ENCODE measurements around the gene ACSF3.
"Not testable (repeated sequence)": the region's sequence is repeated elsewhere in the genome, so short reads cannot be mapped to it uniquely, and the experiment has no call there.

The ACSF3 gene

GRCh38 chr16:89177501-89177900 is 83.8 kb downstream of the ACSF3 start:
- Histone ChIP-seq H3K9ac (ENCODE audit: low read length) (no peak overlapping the region), H3K36me3 (ENCODE audit: control insufficient read depth, insufficient read depth, low read length) (no peaks in the 10 kb centered on the region), H3K27me3 (ENCODE audit: control insufficient read depth, insufficient read depth, low read length) (peaks cover 14% of the 10 kb centered on the region), H3K4me3 (ENCODE audit: low read length) (no peak overlapping the region), H3K4me1 (ENCODE audit: control insufficient read depth, insufficient read depth, low read length) (no peaks in the 10 kb centered on the region), H3K9me3 (ENCODE audit: control insufficient read depth, low read length) (no peaks in the 10 kb centered on the region)

DNA sequence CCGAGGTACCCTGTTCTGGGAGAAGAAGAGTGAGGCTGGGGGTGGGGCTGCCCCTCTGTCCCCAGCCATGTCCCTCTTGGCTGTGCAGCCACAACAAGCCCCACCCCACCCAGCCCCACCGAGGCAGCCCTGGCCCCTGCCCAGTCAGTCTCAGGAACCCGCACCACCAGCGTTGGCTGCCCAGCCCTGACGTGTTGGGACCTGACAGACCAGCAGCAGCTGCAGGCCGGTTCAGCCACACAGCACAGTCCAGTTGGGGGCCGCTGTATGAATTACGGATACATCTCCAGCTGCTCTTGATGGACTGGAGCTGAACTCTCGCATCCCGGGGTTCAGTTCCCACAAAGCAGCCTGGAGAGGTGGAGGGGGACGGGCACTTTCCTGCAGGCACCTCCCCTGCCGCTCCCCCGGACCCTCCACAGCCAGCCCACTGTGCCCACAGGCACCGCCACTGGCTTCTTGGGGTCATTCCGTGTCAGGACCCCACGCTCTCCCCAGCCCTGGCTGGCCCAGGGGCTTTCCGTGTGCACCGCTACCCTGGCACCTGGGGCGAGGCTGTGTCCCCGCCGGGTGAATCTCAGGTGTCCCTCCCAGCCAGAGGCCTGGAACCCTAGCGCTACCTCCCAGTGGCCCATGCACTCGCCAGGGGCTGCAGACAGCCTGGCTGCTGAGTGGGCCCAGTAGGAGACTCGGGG is 84.9 kb downstream of the ACSF3 start:
- no peak overlapping the region for H3K9ac ChIP-seq (ENCODE audit: low read length)
- no peaks in the 10 kb centered on the region for H3K4me1 ChIP-seq (ENCODE audit: control insufficient read depth, insufficient read depth, low read length)
- H3K36me3 ChIP-seq (ENCODE audit: control insufficient read depth, insufficient read depth, low read length) = no peaks in the 10 kb centered on the region
- no peaks in the 10 kb centered on the region for H3K9me3 ChIP-seq (ENCODE audit: control insufficient read depth, low read length)
- no peak overlapping the region for H3K4me3 ChIP-seq (ENCODE audit: low read length)
- H3K27me3 ChIP-seq (ENCODE audit: control insufficient read depth, insufficient read depth, low read length) = peaks cover 3% of the 10 kb centered on the region

DNA sequence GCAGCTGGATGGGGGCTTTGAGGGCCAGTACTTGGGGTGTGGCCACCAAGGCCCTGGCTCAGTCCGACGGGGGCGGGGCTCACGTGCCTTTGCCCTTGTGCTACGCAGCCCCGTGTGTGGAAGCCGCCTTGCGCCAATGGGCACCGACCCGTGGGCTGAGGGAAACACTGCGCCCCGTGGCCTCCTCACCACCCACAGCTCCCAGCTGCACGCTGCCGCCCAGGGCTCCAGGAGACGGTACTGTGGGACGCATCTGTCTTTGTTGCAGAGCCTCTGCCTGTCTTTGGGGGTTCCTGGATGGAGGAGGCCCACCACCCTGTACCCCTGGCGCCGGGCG is 85.5 kb downstream of the ACSF3 start:
- no peaks in the 10 kb centered on the region for H3K36me3 ChIP-seq (ENCODE audit: control insufficient read depth, insufficient read depth, low read length)
- no peaks in the 10 kb centered on the region for H3K9me3 ChIP-seq (ENCODE audit: control insufficient read depth, low read length)
- no peak overlapping the region for H3K9ac ChIP-seq (ENCODE audit: low read length)
- H3K4me1 ChIP-seq (ENCODE audit: control insufficient read depth, insufficient read depth, low read length) = no peaks in the 10 kb centered on the region
- H3K4me3 ChIP-seq (ENCODE audit: low read length) = no peak overlapping the region
- H3K27me3 ChIP-seq (ENCODE audit: control insufficient read depth, insufficient read depth, low read length) = peaks cover 2% of the 10 kb centered on the region

DNA sequence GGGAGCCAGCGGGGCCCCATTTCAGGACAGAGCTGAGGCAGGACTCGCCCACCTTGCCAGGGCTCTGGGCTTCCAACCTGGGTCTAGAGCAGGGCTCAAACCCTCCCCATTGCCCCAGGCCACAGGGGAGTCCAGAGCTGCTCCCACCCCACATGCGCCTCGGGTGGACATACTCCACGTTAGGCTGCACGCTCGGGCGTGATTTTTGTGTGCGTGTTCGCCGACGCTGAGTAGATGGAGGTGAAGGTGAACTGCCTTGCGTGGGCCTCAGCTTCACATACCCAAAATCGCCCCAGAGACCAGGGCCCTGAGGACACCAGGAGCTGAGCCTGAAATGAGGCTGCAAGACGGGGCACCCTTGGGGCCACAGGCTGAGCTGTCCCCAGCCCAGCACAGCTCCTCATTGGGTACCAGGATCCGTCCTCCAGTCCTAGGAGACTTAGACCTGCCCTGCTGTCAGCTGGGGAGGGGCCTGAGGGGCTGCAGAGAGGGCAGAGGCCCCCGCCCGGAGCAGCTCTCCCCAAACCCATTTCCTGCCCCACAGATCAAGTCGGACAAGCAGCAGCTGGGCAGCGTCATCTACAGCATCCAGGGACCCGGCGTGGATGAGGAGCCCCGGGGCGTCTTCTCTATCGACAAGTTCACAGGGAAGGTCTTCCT is 86.1 kb downstream of the ACSF3 start:
- H3K27me3 ChIP-seq (ENCODE audit: control insufficient read depth, insufficient read depth, low read length) = peaks cover 2% of the 10 kb centered on the region

DNA sequence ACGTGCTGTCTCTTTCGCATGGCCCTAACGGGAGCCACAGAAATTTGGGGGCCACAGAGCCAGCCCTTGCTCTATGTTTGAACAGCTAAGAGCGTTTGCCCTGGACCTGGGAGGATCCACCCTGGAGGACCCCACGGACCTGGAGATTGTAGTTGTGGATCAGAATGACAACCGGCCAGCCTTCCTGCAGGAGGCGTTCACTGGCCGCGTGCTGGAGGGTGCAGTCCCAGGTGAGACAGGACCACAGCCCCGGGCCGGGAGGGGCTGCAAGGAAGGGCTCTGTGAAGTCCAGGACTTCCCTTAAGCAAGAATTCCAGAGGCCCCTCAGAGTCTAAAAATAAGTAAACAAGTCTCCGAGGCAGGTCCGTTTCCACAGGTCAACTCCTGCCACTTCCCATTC is 89.8 kb downstream of the ACSF3 start:
- H3K9ac ChIP-seq (ENCODE audit: low read length) = no peak overlapping the region
- H3K4me3 ChIP-seq (ENCODE audit: low read length) = no peak overlapping the region
- no peaks in the 10 kb centered on the region for H3K9me3 ChIP-seq (ENCODE audit: control insufficient read depth, low read length)
- H3K4me1 ChIP-seq (ENCODE audit: control insufficient read depth, insufficient read depth, low read length) = no peaks in the 10 kb centered on the region
- H3K27me3 ChIP-seq (ENCODE audit: control insufficient read depth, insufficient read depth, low read length) = no peaks in the 10 kb centered on the region
- H3K36me3 ChIP-seq (ENCODE audit: control insufficient read depth, insufficient read depth, low read length) = no peaks in the 10 kb centered on the region

More for the DNA sequence above, 86.1 kb downstream of the ACSF3 start:
- no peaks in the 10 kb centered on the region for H3K9me3 ChIP-seq (ENCODE audit: control insufficient read depth, low read length)
- no peak overlapping the region for H3K4me3 ChIP-seq (ENCODE audit: low read length)
- no peaks in the 10 kb centered on the region for H3K36me3 ChIP-seq (ENCODE audit: control insufficient read depth, insufficient read depth, low read length)
- H3K4me1 ChIP-seq (ENCODE audit: control insufficient read depth, insufficient read depth, low read length) = no peaks in the 10 kb centered on the region
- H3K9ac ChIP-seq (ENCODE audit: low read length) = no peak overlapping the region

GRCh38 chr16:89183975-89184676 is 90.5 kb downstream of the ACSF3 start:
- Histone ChIP-seq H3K9me3 (ENCODE audit: control insufficient read depth, low read length) (no peaks in the 10 kb centered on the region), H3K4me3 (ENCODE audit: low read length) (no peak overlapping the region), H3K36me3 (ENCODE audit: control insufficient read depth, insufficient read depth, low read length) (no peaks in the 10 kb centered on the region), H3K27me3 (ENCODE audit: control insufficient read depth, insufficient read depth, low read length) (no peaks in the 10 kb centered on the region), H3K4me1 (ENCODE audit: control insufficient read depth, insufficient read depth, low read length) (no peaks in the 10 kb centered on the region), H3K9ac (ENCODE audit: low read length) (no peak overlapping the region)

- Histone ChIP-seq H3K9ac (ENCODE audit: low read length) (no peak overlapping the region), H3K9me3 (ENCODE audit: control insufficient read depth, low read length) (no peaks in the 10 kb centered on the region), H3K27me3 (ENCODE audit: control insufficient read depth, insufficient read depth, low read length) (no peaks in the 10 kb centered on the region), H3K4me3 (ENCODE audit: low read length) (no peak overlapping the region), H3K4me1 (ENCODE audit: control insufficient read depth, insufficient read depth, low read length) (no peaks in the 10 kb centered on the region), H3K36me3 (ENCODE audit: control insufficient read depth, insufficient read depth, low read length) (no peaks in the 10 kb centered on the region)
These were observed 91.0 kb downstream of the ACSF3 start for GRCh38 chr16:89184677-89184932.

DNA sequence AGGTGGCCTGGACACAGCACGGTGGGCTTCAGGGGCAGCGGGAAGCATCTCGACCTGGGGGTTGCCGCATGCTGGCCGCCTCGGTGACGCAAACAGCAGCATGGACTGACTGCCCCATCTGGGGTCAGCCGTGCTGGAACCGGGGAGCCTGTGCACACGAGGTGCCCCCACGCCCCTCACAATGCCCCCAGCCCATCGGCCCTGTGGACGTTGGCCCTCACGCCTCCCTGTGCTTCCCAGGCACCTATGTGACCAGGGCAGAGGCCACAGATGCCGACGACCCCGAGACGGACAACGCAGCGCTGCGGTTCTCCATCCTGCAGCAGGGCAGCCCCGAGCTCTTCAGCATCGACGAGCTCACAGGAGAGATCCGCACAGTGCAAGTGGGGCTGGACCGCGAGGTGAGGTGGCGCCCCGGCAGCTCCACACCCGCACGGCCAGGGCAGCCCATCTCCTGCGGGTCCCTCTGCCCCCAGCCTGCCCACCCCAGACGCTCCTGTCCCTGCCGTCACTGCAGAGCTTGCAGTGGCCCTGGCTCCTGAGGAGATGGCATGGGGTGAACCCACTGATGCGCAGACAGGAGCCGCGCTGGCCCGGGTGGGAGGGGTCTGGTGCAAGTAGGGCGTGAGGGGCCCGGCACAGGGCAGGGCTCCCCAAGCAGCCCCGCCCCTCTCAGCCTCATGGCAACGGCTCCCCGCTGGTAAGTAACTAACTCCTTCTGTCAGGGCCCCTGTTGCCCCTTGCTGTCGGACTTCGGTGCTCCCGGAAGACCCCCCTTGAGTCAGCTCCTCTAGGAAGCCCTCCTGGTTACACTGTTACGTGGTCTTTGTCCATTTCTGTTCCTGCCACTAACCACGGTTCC is 91.5 kb downstream of the ACSF3 start:
- H3K4me1 ChIP-seq (ENCODE audit: control insufficient read depth, insufficient read depth, low read length) = no peaks in the 10 kb centered on the region
- no peaks in the 10 kb centered on the region for H3K27me3 ChIP-seq (ENCODE audit: control insufficient read depth, insufficient read depth, low read length)
- H3K36me3 ChIP-seq (ENCODE audit: control insufficient read depth, insufficient read depth, low read length) = no peaks in the 10 kb centered on the region
- no peak overlapping the region for H3K4me3 ChIP-seq (ENCODE audit: low read length)
- no peak overlapping the region for H3K9ac ChIP-seq (ENCODE audit: low read length)
- no peaks in the 10 kb centered on the region for H3K9me3 ChIP-seq (ENCODE audit: control insufficient read depth, low read length)

- H3K9me3 ChIP-seq (ENCODE audit: control insufficient read depth, low read length); H3K4me1 ChIP-seq (ENCODE audit: control insufficient read depth, insufficient read depth, low read length); H3K4me3 ChIP-seq (ENCODE audit: low read length); H3K27me3 ChIP-seq (ENCODE audit: control insufficient read depth, insufficient read depth, low read length); H3K9ac ChIP-seq (ENCODE audit: low read length); H3K36me3 ChIP-seq (ENCODE audit: control insufficient read depth, insufficient read depth, low read length): not testable (repeated sequence)
These were observed 92.4 kb downstream of the ACSF3 start for GRCh38 chr16:89185887-89186592.

- H3K4me3 ChIP-seq (ENCODE audit: low read length); H3K4me1 ChIP-seq (ENCODE audit: control insufficient read depth, insufficient read depth, low read length); H3K9ac ChIP-seq (ENCODE audit: low read length); H3K36me3 ChIP-seq (ENCODE audit: control insufficient read depth, insufficient read depth, low read length); H3K27me3 ChIP-seq (ENCODE audit: control insufficient read depth, insufficient read depth, low read length); H3K9me3 ChIP-seq (ENCODE audit: control insufficient read depth, low read length): not testable (repeated sequence)
These were observed 93.0 kb downstream of the ACSF3 start for GRCh38 chr16:89186593-89187031.

- H3K9me3 ChIP-seq (ENCODE audit: control insufficient read depth, low read length) = no peaks in the 10 kb centered on the region
- peaks cover 2% of the 10 kb centered on the region for H3K4me1 ChIP-seq (ENCODE audit: control insufficient read depth, insufficient read depth, low read length)
- H3K36me3 ChIP-seq (ENCODE audit: control insufficient read depth, insufficient read depth, low read length) = no peaks in the 10 kb centered on the region
- H3K9ac ChIP-seq (ENCODE audit: low read length) = no peak overlapping the region
- no peak overlapping the region for H3K4me3 ChIP-seq (ENCODE audit: low read length)
- peaks cover 7% of the 10 kb centered on the region for H3K27me3 ChIP-seq (ENCODE audit: control insufficient read depth, insufficient read depth, low read length)
These were observed 93.5 kb downstream of the ACSF3 start for GRCh38 chr16:89187032-89187769.

All from mucosa of stomach (tissue), 1 donor.